ENCODE data around the gene ARHGEF28. TPM values are rescaled to one million over a fixed set of nuclear protein-coding genes. Genes with fewer than 3 reads are reported as not detected.

ARHGEF28 gene
- total RNA-seq, 1 experiment from 2014 or later, result 1.7 TPM

DNA sequence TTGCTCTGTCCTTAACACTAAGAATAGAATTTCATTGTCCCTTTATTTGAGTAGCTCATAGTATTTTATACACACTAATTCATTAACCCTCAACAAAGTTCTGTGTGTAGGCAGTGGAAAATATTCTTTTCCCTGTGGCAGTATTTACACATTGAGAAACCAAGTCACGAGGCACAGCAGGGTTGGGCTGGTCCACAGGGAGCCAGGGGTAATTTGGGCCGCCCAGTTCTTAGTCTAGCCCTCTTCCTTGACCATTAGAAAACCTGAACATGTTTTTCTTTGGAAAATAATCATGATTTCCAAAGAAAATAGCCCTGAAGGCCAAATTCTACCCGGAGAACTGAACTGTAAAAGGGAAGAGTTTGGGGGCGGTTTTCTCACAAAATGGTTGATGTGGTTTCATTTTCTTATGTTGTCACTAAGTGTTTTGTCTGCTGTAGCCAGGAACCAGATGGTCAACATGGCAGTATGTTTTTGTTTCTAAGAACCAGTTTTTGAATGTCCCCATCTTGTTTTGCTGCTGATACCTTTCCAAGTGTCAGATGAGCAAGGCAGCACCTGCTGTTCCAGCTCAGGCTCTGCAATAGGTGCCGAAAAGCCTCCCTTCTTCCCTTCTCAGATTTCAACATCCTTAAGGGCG is 29.6 kb downstream of the ARHGEF28 start:
- no peak for DNase-seq (ENCODE audit: low spot score)

DNA sequence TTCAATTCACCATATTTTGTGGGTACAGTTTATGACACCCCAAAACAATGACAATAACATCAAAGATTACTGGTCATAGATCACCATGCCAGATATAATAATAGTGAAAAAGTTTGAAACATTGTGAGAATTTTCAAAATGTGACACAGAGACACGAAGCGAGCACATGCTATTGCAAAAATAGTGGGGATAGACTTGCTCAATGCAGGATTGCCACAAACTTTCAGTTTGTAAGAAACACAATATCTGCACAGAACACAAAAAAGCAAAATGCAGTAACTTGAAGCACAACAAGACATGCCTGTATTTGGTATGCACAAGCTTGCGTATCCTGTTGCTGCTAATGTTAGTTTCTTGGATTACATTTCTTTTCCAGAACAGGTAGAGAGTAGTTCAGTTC is 35.8 kb downstream of the ARHGEF28 start:
- DNase-seq (ENCODE audit: low spot score), result no peak

DNA sequence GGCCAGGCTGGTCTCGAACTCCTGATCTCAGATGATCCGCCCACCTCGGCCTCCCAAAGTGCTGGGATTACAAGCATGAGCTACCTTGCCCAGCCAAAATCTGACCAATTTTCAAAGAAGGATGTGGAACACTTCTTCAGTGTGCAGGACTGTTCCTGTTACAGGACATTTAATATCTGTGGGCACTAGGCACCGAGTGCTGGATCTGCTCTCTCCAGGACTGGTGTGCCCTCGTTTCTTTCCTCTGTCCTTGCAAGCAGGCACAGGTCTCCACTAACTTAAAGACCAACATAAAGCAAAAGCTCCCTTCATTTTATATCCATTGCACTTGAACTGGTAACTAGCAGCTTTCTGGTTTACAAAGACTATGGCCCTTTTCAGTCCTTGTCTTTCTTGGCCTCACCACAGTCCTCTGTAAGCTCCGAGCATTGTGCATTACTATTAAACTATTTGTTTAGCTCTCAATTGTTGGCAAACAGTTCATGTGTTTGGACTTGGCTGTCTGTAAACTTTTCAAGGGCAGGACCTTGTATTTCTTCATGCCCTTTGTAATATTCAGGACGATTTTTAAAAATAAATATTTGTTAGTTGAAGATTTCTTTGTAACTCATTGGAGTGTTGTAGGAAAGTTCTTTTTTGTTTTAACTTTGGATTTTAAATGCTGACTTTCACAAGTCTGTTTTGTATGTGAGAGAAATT is 37.3 kb downstream of the ARHGEF28 start:
- no peak for DNase-seq (ENCODE audit: low spot score)

- DNase-seq (ENCODE audit: low spot score), result no peak
These were observed 37.9 kb downstream of the ARHGEF28 start for GRCh38 chr5:73663860-73664240.

GRCh38 chr5:73664796-73665195 is 38.8 kb downstream of the ARHGEF28 start:
- DNase-seq (ENCODE audit: low spot score), result no peak

DNA sequence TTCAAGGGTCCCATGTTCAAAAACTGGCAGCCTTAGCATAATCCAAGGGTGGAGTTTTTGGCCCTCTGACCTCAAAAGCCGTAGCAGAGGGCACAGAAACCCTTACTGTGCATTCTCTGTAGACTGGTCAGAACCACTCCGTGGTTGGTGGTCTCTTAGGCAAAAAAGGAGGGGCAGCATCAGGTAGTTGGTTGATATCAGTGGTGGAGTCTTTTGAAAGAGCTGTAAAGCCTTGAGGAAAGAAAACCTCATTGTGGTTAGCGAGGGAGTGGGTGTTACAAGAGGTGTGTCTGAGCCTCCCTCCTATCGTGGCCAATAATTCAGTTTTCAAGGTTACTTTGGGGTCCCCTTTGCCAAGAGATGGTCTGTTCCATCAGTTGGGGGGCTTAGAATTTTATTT is 40.9 kb downstream of the ARHGEF28 start:
- DNase-seq (ENCODE audit: low spot score), result no peak

- no peak for DNase-seq (ENCODE audit: low spot score)
These were observed 42.0 kb downstream of the ARHGEF28 start for GRCh38 chr5:73668017-73668416.

GRCh38 chr5:73668486-73669111 is 42.6 kb downstream of the ARHGEF28 start:
- no peak for DNase-seq (ENCODE audit: low spot score)

GRCh38 chr5:73670731-73671130 is 44.7 kb downstream of the ARHGEF28 start:
- no peak for DNase-seq (ENCODE audit: low spot score)

DNA sequence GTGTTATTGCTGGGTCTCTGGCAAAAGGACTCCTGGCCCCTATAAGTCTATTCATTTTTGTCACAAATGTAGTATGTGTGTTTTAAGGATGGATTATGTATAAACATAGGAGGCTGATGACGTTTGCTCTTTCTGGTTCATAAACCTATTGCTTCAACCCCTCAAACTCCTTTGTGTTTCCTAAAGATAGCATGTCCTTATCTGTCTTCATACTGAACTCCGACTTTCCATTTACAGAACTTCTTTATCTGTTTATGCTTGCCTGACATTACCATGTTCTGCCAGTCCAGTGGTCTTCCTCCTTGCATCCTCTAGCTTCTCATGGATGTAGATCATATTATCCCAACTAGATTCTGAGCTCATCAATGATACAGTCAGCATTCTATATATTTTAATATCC is 46.1 kb downstream of the ARHGEF28 start:
- no peak for DNase-seq (ENCODE audit: low spot score)

- DNase-seq (ENCODE audit: low spot score), result peak; percentile 86
These were observed 47.2 kb downstream of the ARHGEF28 start for GRCh38 chr5:73673161-73673591.

DNA sequence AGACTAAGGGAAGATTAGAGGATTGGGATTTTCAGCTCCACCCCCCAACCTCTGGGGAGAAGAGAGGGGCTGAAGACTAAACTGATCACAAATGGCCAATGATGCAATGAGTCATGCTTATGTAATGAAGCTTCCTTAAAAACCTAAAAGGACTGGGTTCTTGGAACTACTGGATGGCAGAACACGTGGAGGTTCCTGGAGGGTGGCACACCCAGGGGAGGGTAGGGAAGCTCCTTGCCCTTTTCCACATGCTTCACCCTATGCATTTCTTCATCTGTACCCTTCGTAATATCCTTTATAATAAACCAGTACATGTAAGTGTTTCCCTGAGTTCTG is 48.6 kb downstream of the ARHGEF28 start:
- no peak for DNase-seq (ENCODE audit: low spot score)

GRCh38 chr5:73678322-73678740 is 52.3 kb downstream of the ARHGEF28 start:
- DNase-seq (ENCODE audit: low spot score), result no peak

DNA sequence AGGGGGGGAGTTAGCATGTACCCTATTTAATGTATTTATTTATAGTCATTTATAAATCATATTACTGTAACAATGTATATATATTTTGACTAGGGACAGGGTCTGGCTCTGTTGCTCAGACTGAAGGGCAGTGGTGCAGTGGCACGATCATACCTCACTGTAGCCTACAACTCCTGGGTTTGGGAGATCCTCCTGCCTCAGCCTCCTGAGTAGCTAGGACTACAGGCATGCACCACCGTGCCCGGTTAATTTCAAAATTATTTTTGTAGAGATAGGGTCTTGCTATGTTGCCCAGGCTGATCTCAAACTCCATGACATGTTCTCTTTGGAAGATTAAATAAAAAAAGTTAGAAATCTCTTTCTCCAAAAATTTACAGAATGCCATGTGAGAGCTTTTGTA is 52.8 kb downstream of the ARHGEF28 start:
- DNase-seq (ENCODE audit: low spot score), result no peak

DNA sequence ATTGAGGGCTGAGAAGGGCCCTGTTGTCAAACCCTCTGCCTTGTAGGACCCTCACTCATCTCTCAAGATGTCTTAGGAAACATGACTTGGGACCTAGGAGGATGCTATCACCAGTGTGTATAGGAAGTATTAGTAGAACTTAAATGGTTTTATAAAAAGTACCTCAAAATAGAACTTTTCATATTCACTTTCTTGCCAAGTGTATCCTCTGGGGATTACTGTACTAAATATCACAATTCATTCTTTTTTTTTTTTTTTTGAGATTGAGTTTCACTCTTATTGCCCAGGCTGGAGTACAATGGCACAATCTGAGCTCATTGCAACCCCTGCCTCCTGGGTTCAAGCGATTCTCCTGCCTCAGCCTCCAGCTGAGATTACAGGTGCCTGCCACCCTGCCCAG is 56.2 kb downstream of the ARHGEF28 start:
- DNase-seq (ENCODE audit: low spot score), result no peak

DNA sequence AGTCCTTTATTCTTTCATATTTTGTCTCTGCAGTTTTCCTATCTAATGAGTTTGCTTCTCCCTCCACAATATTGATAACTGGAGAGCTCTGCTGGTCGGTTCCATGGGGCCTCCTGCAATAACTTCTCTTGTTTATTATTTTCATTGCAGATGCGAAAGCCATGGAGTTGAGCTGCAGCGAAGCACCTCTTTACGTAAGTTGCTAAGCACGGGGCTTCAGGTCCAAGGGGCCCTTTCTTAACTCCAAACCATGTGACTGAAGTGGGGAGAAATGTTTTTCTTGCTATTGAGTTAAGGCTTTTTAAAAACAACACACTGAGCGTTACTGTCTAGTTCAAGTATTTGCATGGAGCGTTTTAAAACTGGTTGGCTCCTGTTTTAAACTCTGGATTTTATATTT is 58.7 kb downstream of the ARHGEF28 start:
- DNase-seq (ENCODE audit: low spot score), result no peak

GRCh38 chr5:73686912-73687311 is 60.9 kb downstream of the ARHGEF28 start:
- DNase-seq (ENCODE audit: low spot score), result no peak

DNA sequence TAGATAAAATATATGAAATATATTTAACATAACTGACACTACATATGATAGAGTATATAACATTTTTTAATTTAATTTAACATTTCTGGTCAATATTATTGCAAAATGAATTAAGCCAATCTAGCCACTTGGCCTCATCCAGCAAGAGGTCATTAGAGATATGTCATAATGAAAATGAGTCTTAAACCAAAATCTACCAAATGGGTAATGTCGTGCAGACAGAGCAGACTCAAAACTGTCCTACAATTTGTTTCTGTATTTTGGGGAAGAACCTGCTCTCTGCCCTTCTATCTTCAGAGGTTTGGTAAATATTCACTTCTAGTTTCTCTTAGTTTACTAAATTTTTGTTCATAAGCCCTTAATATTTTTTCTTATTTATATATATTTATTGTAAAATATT is 61.4 kb downstream of the ARHGEF28 start:
- DNase-seq (ENCODE audit: low spot score), result no peak

GRCh38 chr5:73690015-73690414 is 64.0 kb downstream of the ARHGEF28 start:
- DNase-seq (ENCODE audit: low spot score), result no peak

DNA sequence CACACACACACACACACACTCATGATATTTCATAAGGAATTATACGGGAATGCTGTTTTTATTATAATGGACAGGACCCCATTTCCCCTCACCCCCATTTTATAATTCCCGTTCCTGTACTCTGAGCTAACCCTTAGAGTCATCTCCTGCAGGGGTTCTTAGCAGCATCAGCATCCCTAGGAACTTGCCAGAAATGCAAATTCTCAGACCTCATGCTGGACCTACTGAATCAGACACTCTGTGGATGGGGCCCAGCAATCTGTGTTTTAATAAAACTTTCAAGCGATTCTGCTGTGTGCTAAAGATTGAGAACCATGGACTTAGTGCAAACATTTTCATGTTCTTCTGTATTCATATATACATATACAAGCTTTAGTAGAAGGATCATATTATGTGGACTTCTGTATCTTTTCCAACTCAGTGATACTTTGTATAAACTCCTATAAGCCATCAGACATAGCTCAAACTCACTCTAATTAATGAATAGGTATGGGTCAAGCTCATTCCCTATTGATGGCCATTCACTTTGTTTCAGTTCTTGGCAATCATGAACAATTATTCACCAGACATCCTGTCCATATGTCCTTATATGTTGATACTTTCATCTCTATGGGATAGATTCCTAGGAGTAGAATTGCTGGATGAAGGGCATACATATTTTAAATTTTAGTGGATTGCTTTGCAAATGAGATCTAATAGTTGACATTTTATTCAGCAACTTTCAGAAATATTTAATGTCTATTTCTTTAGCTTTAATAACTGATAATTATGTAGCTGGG is 65.5 kb downstream of the ARHGEF28 start:
- no peak for DNase-seq (ENCODE audit: low spot score)

GRCh38 chr5:73692166-73692640 is 66.2 kb downstream of the ARHGEF28 start:
- peak; percentile 39 for DNase-seq (ENCODE audit: low spot score)

DNA sequence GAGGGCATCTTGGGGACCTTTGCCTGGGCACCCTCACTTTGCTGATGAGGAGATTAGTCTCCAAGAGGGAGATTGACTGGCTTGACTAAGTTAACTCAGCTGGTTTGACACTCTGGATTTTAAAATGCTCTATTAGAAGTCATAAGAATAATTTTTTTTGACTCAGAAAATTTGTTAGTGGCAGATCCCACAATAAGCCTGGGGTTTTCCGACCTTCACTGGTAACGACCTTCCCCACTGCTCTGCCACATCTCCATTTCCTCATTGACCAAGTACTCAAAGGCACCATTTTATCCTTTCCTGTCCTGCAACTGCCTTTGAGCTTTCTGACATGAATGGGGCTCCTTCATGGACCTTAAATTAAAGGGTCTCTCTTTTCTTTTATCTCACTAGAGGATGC is 67.0 kb downstream of the ARHGEF28 start:
- DNase-seq (ENCODE audit: low spot score), result no peak
